HCT116 (cell line): Measurements from ENCODE around the gene DENND2A. TPM values are rescaled to one million over a fixed set of nuclear protein-coding genes. Genes with fewer than 3 reads are reported as not detected.
"Not testable (repeated sequence)": the region's sequence is repeated elsewhere in the genome, so short reads cannot be mapped to it uniquely, and the experiment has no call there.

Source experiments
- ATAC-seq: fragments of 200-7000 bp; cut with Tn5 transposase; 2 replicates; pipeline ENCODE4 v1.9.1; 2020; ENCODE audit warnings: mild to moderate bottlenecking, moderate library complexity
- BruUV-seq: library from RNA; stranded (reverse); fragments of 400-500 nt; replicated peaks from 2 replicates; lab custom pipeline; 2021; lab: Mats Ljungman, UMichigan
- CTCF ChIA-PET: fragments of 300-600 bp; sonication (Branson Sonifier 250); formaldehyde crosslinking; loops from one replicate; lab custom pipeline; 2021; ENCODE audit warnings: antibody characterized with exemption; lab: Charles Lee
- POLR2A ChIA-PET: fragments of 300-600, 350-600 bp; sonication (Branson Sonifier 250); formaldehyde crosslinking; loops from one replicate; lab custom pipeline; 2021; ENCODE audit warnings: antibody characterized with exemption; lab: Charles Lee
- RAD21 ChIA-PET, 2 experiments: fragments of 300-600 bp; sonication (Branson Sonifier 250); formaldehyde crosslinking; loops; one replicate each; lab custom pipeline; 2023; ENCODE audit warnings: low total read pairs in 2 of 2; ENCODE audit not compliant: uncharacterized antibody in 2 of 2, unreplicated experiment in 2 of 2, low non-redundant PET in 1 of 2; lab: Charles Lee
- DNase-seq: peaks from one replicate; pipeline ENCODE4 v3.0.0-alpha.2; 2010; ENCODE audit warnings: low read depth, low spot score
- H2AFZ ChIP-seq: fragments of 200-600 bp; shearing (Covaris generic), sonication (generic); 2 replicates; pipeline ENCODE4 v1.6.1; 2017; ENCODE audit warnings: low read depth, mixed run types, mixed read lengths, antibody characterized with exemption, low read length; ENCODE audit not compliant: poor library complexity, severe bottlenecking
- H3K27ac ChIP-seq: 2 replicates; pipeline ENCODE4 v1.5.1; 2012; ENCODE audit warnings: low read depth, low read length
- H3K27me3 ChIP-seq: fragments of 200-600 bp; sonication (generic); 2 replicates; pipeline ENCODE4 v1.6.1; 2016; ENCODE audit warnings: mixed run types, low read length, mixed read lengths; ENCODE audit not compliant: insufficient read depth
- H3K36me3 ChIP-seq, 2 experiments: fragments of 200-500 bp in 1 of 2; fragments of 200-600 bp in 1 of 2; sonication (Bioruptor generic) in 1 of 2; sonication (generic) in 1 of 2; 2 replicates each; pipeline versions ENCODE4 v1.5.1 to v1.6.1; 2014 to 2016; ENCODE audit warnings: low read length in 2 of 2, inconsistent platforms in 1 of 2, mixed read lengths in 1 of 2, mixed run types in 1 of 2; ENCODE audit not compliant: insufficient read depth in 2 of 2, control insufficient read depth in 1 of 2
- H3K4me1 ChIP-seq, 2 experiments: fragments of 200-600 bp in 1 of 2; sonication (generic) in 1 of 2; 2 replicates each; pipeline versions ENCODE4 v1.5.1 to v1.6.1; 2012 to 2017; ENCODE audit warnings: low read length in 2 of 2, inconsistent platforms in 1 of 2, mild to moderate bottlenecking in 1 of 2, mixed read lengths in 1 of 2, mixed run types in 1 of 2, moderate library complexity in 1 of 2; ENCODE audit not compliant: insufficient read depth in 2 of 2, control insufficient read depth in 1 of 2
- H3K4me2 ChIP-seq: fragments of 200-600 bp; sonication (generic); 2 replicates; pipeline ENCODE4 v1.6.1; 2017; ENCODE audit warnings: mixed run types, low read length, mixed read lengths
- H3K4me3 ChIP-seq, 2 experiments: fragments of 200-600 bp in 1 of 2; sonication (generic) in 1 of 2; replicated peaks in 1 of 2; 2 replicates each; pipeline ENCODE4 v1.5.1; 2011 to 2016; ENCODE audit warnings: low read length in 2 of 2, control low read depth in 1 of 2, low read depth in 1 of 2, mild to moderate bottlenecking in 1 of 2, mixed read lengths in 1 of 2, mixed run types in 1 of 2
- H3K79me2 ChIP-seq: fragments of 200-600 bp; sonication (generic); 2 replicates; pipeline ENCODE4 v1.6.1; 2017; ENCODE audit warnings: mild to moderate bottlenecking, mixed run types, low read length, moderate library complexity, mixed read lengths; ENCODE audit not compliant: insufficient read depth
- H3K9ac ChIP-seq: fragments of 200-600 bp; sonication (generic); 2 replicates; pipeline ENCODE4 v1.6.1; 2016; ENCODE audit warnings: low read length, mixed read lengths
- H3K9me2 ChIP-seq: fragments of 200-600 bp; sonication (generic), shearing (Covaris generic); 2 replicates; pipeline ENCODE4 v1.6.1; 2017; ENCODE audit warnings: mixed run types, mild to moderate bottlenecking, moderate library complexity; ENCODE audit not compliant: insufficient read depth
- H3K9me3 ChIP-seq, 2 experiments: fragments of 200-500 bp in 1 of 2; fragments of 200-600 bp in 1 of 2; sonication (Bioruptor generic) in 1 of 2; sonication (generic) in 1 of 2; 2 replicates each; pipeline ENCODE4 v1.6.1; 2014 to 2017; ENCODE audit warnings: low read length in 2 of 2, mixed read lengths in 2 of 2, inconsistent platforms in 1 of 2, low read depth in 1 of 2, mild to moderate bottlenecking in 1 of 2, mixed run types in 1 of 2, moderate library complexity in 1 of 2; ENCODE audit not compliant: control insufficient read depth in 1 of 2, insufficient read depth in 1 of 2
- H4K20me1 ChIP-seq: fragments of 200-600 bp; sonication (generic), shearing (Covaris generic); 2 replicates; pipeline ENCODE4 v1.6.1; 2017; ENCODE audit warnings: mixed run types, mild to moderate bottlenecking, moderate library complexity; ENCODE audit not compliant: insufficient read depth
- CBX3 ChIP-seq: IDR thresholded peaks from 2 replicates; pipeline ENCODE4 v1.6.1; 2012; ENCODE audit warnings: low read depth
- CEBPB ChIP-seq: IDR thresholded peaks from 2 replicates; pipeline ENCODE4 v1.6.1; 2012; ENCODE audit warnings: low read depth
- EGR1 ChIP-seq: IDR thresholded peaks from 2 replicates; pipeline ENCODE4 v1.6.1; 2012; ENCODE audit warnings: low read depth
- ELF1 ChIP-seq: IDR thresholded peaks from 2 replicates; pipeline ENCODE4 v1.6.1; 2012; ENCODE audit warnings: low read depth, borderline replicate concordance
- EZH2 ChIP-seq: fragments of 200-600 bp; sonication (generic); IDR thresholded peaks from 2 replicates; pipeline ENCODE4 v1.6.1; 2017; ENCODE audit warnings: antibody characterized with exemption, mixed run types
- JUND ChIP-seq: IDR thresholded peaks from 2 replicates; pipeline ENCODE4 v1.6.1; 2012
- POLR2A ChIP-seq: IDR thresholded peaks from 2 replicates; pipeline ENCODE4 v1.7.0; 2011; ENCODE audit warnings: borderline replicate concordance; ENCODE audit not compliant: insufficient read depth, insufficient read length; ENCODE audit errors: extremely low read depth
- SP1 ChIP-seq: IDR thresholded peaks from 2 replicates; pipeline ENCODE4 v1.6.1; 2012; ENCODE audit warnings: low read depth
- TCF7L2 ChIP-seq: IDR thresholded peaks from 2 replicates; pipeline ENCODE4 v1.7.0; 2011; ENCODE audit warnings: borderline replicate concordance, inconsistent platforms; ENCODE audit not compliant: insufficient read depth, insufficient read length; ENCODE audit errors: extremely low read depth
- ZFX ChIP-seq: fragments of 450-650 bp; IDR thresholded peaks from 2 replicates; pipeline ENCODE4 v1.6.1; 2017
- ZNF274 ChIP-seq: fragments of 200-500 bp; sonication (Bioruptor generic); IDR thresholded peaks from 2 replicates; pipeline ENCODE4 v1.6.1; 2014; ENCODE audit warnings: mild to moderate bottlenecking, low read depth, low read length, inconsistent platforms
- intact Hi-C: fragments of 100-400 bp; cut with micrococcal nuclease; formaldehyde crosslinking; loops from 2 replicates; pipeline ENCODE4 v1.10.0; 2022
- total RNA-seq: library from RNA; stranded (reverse); gene quantifications from one replicate; pipeline ENCODE4 v1.2.1, GENCODE V29; 2021; ENCODE audit not compliant: unreplicated experiment
- TF ChIP-seq, protein P1 (sequence below), 3 experiments: fragments of 200-600 bp in 1 of 3; sonication (generic) in 1 of 3; IDR thresholded peaks in 2 of 3; conservative IDR thresholded peaks in 1 of 3; 2 replicates each; pipeline ENCODE4 v1.5.1; 2012 to 2017; ENCODE audit warnings: low read depth in 2 of 3, low read length in 2 of 3, antibody characterized with exemption in 1 of 3, borderline replicate concordance in 1 of 3, control low read depth in 1 of 3, mild to moderate bottlenecking in 1 of 3, mixed read lengths in 1 of 3, mixed run types in 1 of 3, moderate library complexity in 1 of 3; ENCODE audit not compliant: insufficient read depth in 1 of 3
- TF ChIP-seq, protein P2 (sequence below): IDR thresholded peaks from 2 replicates; pipeline ENCODE4 v1.6.1; 2011; ENCODE audit warnings: mild to moderate bottlenecking, low read length, moderate library complexity; ENCODE audit not compliant: insufficient replicate concordance; ENCODE audit errors: extremely low read depth
- TF ChIP-seq, protein P3 (sequence below): IDR thresholded peaks from 2 replicates; pipeline ENCODE4 v1.6.1; 2012
- TF ChIP-seq, protein P4 (sequence below): IDR thresholded peaks from 2 replicates; pipeline ENCODE4 v1.6.1; 2012; ENCODE audit warnings: low read depth

The DENND2A gene
- total RNA-seq, 1 experiment from 2014 or later, result 0.12 TPM

DNA sequence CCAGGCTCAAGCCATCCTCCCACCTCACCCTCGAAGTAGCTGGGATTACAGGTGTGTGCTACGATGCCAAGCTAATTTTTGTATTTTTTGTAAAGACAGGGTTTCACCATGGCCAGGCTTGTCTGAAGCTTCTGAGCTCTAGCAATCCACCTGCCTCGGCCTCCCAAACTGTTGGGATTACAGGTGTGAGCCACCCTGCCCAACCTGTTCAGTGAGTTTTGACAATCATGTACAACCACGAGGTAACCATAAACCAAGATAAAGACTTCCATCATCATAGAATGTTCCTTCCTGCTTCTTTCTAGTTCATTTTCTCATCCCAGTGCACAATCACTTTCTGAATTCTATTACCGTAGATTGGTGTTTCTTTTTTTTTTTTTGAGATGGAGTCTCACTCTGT lies 130.8 kb downstream of the DENND2A start:
- Histone ChIP-seq H4K20me1 (no peaks in the 10 kb centered on the region), H3K36me3 (no peaks in the 10 kb centered on the region), H3K9ac (no peak overlapping the region), H2AFZ (no peak overlapping the region), H3K27me3 (no peaks in the 10 kb centered on the region), H3K27ac (no peak overlapping the region), H3K4me1 (peaks cover 21 to 23% of the 10 kb centered on the region in 2 experiments), H3K4me2 (no peak overlapping the region), H3K4me3 (no peak overlapping the region), H3K9me2 (no peaks in the 10 kb centered on the region), H3K9me3 (no peaks in the 10 kb centered on the region), H3K79me2 (no peaks in the 10 kb centered on the region)
- intact Hi-C loops, result loop anchor here (10.0 kb wide), 1 partner anchor 715 kb away; no protein-coding TSS in a partner anchor
- no peak for ATAC-seq
- TF ChIP-seq SP1 (no peak), CBX3 (no peak), JUND (no peak), EZH2 (no peak), EGR1 (no peak), ZNF274 (no peak), TCF7L2 (no peak), POLR2A (no peak), CEBPB (no peak), ZFX (no peak), ELF1 (no peak)
- TF ChIP-seq, protein P1, sequence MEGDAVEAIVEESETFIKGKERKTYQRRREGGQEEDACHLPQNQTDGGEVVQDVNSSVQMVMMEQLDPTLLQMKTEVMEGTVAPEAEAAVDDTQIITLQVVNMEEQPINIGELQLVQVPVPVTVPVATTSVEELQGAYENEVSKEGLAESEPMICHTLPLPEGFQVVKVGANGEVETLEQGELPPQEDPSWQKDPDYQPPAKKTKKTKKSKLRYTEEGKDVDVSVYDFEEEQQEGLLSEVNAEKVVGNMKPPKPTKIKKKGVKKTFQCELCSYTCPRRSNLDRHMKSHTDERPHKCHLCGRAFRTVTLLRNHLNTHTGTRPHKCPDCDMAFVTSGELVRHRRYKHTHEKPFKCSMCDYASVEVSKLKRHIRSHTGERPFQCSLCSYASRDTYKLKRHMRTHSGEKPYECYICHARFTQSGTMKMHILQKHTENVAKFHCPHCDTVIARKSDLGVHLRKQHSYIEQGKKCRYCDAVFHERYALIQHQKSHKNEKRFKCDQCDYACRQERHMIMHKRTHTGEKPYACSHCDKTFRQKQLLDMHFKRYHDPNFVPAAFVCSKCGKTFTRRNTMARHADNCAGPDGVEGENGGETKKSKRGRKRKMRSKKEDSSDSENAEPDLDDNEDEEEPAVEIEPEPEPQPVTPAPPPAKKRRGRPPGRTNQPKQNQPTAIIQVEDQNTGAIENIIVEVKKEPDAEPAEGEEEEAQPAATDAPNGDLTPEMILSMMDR (IDR thresholded peaks at IDR 0.05 in 2 of 3, conservative IDR thresholded peaks at IDR 0.05 in 1 of 3; ENCODE audit: borderline replicate concordance in 1 of 3, insufficient read depth in 1 of 3, low read depth in 2 of 3, low read length in 2 of 3), result no peak
- TF ChIP-seq, protein P2, sequence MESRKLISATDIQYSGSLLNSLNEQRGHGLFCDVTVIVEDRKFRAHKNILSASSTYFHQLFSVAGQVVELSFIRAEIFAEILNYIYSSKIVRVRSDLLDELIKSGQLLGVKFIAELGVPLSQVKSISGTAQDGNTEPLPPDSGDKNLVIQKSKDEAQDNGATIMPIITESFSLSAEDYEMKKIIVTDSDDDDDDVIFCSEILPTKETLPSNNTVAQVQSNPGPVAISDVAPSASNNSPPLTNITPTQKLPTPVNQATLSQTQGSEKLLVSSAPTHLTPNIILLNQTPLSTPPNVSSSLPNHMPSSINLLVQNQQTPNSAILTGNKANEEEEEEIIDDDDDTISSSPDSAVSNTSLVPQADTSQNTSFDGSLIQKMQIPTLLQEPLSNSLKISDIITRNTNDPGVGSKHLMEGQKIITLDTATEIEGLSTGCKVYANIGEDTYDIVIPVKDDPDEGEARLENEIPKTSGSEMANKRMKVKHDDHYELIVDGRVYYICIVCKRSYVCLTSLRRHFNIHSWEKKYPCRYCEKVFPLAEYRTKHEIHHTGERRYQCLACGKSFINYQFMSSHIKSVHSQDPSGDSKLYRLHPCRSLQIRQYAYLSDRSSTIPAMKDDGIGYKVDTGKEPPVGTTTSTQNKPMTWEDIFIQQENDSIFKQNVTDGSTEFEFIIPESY, result no peak
- TF ChIP-seq, protein P3, sequence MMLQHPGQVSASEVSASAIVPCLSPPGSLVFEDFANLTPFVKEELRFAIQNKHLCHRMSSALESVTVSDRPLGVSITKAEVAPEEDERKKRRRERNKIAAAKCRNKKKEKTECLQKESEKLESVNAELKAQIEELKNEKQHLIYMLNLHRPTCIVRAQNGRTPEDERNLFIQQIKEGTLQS, result no peak
- TF ChIP-seq, protein P4, sequence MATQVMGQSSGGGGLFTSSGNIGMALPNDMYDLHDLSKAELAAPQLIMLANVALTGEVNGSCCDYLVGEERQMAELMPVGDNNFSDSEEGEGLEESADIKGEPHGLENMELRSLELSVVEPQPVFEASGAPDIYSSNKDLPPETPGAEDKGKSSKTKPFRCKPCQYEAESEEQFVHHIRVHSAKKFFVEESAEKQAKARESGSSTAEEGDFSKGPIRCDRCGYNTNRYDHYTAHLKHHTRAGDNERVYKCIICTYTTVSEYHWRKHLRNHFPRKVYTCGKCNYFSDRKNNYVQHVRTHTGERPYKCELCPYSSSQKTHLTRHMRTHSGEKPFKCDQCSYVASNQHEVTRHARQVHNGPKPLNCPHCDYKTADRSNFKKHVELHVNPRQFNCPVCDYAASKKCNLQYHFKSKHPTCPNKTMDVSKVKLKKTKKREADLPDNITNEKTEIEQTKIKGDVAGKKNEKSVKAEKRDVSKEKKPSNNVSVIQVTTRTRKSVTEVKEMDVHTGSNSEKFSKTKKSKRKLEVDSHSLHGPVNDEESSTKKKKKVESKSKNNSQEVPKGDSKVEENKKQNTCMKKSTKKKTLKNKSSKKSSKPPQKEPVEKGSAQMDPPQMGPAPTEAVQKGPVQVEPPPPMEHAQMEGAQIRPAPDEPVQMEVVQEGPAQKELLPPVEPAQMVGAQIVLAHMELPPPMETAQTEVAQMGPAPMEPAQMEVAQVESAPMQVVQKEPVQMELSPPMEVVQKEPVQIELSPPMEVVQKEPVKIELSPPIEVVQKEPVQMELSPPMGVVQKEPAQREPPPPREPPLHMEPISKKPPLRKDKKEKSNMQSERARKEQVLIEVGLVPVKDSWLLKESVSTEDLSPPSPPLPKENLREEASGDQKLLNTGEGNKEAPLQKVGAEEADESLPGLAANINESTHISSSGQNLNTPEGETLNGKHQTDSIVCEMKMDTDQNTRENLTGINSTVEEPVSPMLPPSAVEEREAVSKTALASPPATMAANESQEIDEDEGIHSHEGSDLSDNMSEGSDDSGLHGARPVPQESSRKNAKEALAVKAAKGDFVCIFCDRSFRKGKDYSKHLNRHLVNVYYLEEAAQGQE, result no peak
- CTCF ChIA-PET, result no interaction called here
- no peak for DNase-seq
- POLR2A ChIA-PET, result no interaction called here
- no TSS peak for BruUV-seq
- RAD21 ChIA-PET, result no interaction called here

DNA sequence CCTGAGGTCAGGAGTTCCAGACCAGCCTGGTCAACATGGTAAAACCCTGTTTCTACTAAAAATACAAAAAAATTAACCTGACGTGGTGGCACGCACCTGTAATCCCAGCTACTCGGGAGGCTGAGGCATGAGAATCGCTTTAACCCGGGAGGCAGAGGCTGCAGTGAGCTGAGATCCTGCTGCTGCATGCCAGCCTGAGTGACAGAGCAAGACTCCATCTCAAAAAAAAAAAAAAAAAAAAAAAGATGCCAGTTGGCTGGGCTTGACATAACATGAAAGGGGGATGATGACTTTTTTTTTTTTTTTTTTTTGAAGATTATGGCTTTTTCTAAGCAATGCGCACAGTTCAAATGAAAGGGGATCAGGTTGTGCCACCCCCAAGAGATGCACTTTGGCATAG lies 133.1 kb downstream of the DENND2A start:
- H3K4me1 ChIP-seq, result peaks cover 18 to 20% of the 10 kb centered on the region in 2 experiments
- ATAC-seq, H4K20me1 ChIP-seq, H3K4me3 ChIP-seq, intact Hi-C loops, DNase-seq, RAD21 ChIA-PET, H2AFZ ChIP-seq, H3K27me3 ChIP-seq, H3K9ac ChIP-seq, H3K79me2 ChIP-seq, H3K27ac ChIP-seq, H3K36me3 ChIP-seq, H3K9me2 ChIP-seq, BruUV-seq, POLR2A ChIA-PET, H3K4me2 ChIP-seq, H3K9me3 ChIP-seq: not testable (repeated sequence)
- CTCF ChIA-PET, result interaction anchor here (1.6 kb wide), 1 partner anchor 11 kb away, joined by 4 read pairs; no protein-coding TSS in a partner anchor
